SK-N-SH (cell line): ENCODE data around the gene TWF2. TPM values are rescaled to one million over a fixed set of nuclear protein-coding genes. Genes with fewer than 3 reads are reported as not detected.

ENCODE experiments used
- CTCF ChIA-PET: fragments of 300-600, 350-600 bp; formaldehyde crosslinking; extraction: SDS; loops from one replicate; lab custom pipeline; 2021; lab: Yijun Ruan, JAX
- POLR2A ChIA-PET: fragments of 350-600 bp; sonication (Branson Sonifier 250); formaldehyde crosslinking; extraction: SDS; loops from one replicate; lab custom pipeline; 2020; ENCODE audit warnings: antibody characterized with exemption, inconsistent platforms; lab: Yijun Ruan, JAX
- DNase-seq: peaks from one replicate; pipeline ENCODE4 v3.0.0; 2012
- H2AFZ ChIP-seq: fragments of 200-600 bp; sonication (generic); 2 replicates; pipeline ENCODE4 v1.8.1; 2016; ENCODE audit warnings: antibody characterized with exemption, mild to moderate bottlenecking, low read depth
- H3F3A ChIP-seq: fragments of 200-600 bp; sonication (generic); replicated peaks from 2 replicates; pipeline ENCODE3; 2016; ENCODE audit warnings: antibody characterized with exemption, mild to moderate bottlenecking; ENCODE audit not compliant: insufficient read depth
- H3K27ac ChIP-seq, 2 experiments: fragments of 200-500 bp in 1 of 2; fragments of 200-600 bp in 1 of 2; sonication (Bioruptor generic) in 1 of 2; sonication (generic), shearing (Covaris generic) in 1 of 2; 2 replicates each; pipeline versions ENCODE4 v1.5.1 to v1.6.1; 2014 to 2016; ENCODE audit warnings: low read depth in 2 of 2, inconsistent platforms in 1 of 2, low read length in 1 of 2, mild to moderate bottlenecking in 1 of 2, mixed read lengths in 1 of 2
- H3K27me3 ChIP-seq: fragments of 200-600 bp; sonication (generic), shearing (Covaris generic); 2 replicates; pipeline ENCODE4 v1.6.1; 2016; ENCODE audit warnings: mixed run types; ENCODE audit not compliant: insufficient read depth
- H3K36me3 ChIP-seq, 2 experiments: fragments of 200-500 bp in 1 of 2; fragments of 200-600 bp in 1 of 2; sonication (Bioruptor generic) in 1 of 2; sonication (generic) in 1 of 2; replicated peaks in 1 of 2; 2 replicates each; pipeline versions ENCODE3 to v1.5.1; 2014 to 2016; ENCODE audit warnings: low read length in 1 of 2, mild to moderate bottlenecking in 1 of 2; ENCODE audit not compliant: insufficient read depth in 2 of 2, control insufficient read depth in 1 of 2
- H3K4me1 ChIP-seq, 2 experiments: fragments of 200-500 bp in 1 of 2; fragments of 200-600 bp in 1 of 2; sonication (Bioruptor generic) in 1 of 2; sonication (generic), shearing (Covaris generic) in 1 of 2; 2 replicates each; pipeline versions ENCODE4 v1.5.1 to v1.6.1; 2014 to 2016; ENCODE audit warnings: low read depth in 1 of 2, low read length in 1 of 2, mixed run types in 1 of 2; ENCODE audit not compliant: insufficient read depth in 2 of 2, control insufficient read depth in 1 of 2
- H3K4me2 ChIP-seq: fragments of 200-600 bp; sonication (generic), shearing (Covaris generic); 2 replicates; pipeline ENCODE4 v1.6.1; 2017; ENCODE audit warnings: mixed run types
- H3K4me3 ChIP-seq, 2 experiments: fragments of 200-500 bp in 1 of 2; fragments of 200-600 bp in 1 of 2; sonication (Bioruptor generic) in 1 of 2; sonication (generic), shearing (Covaris generic) in 1 of 2; 2 replicates each; pipeline versions ENCODE4 v1.5.1 to v1.8.1; 2014 to 2016; ENCODE audit warnings: low read depth in 2 of 2, inconsistent platforms in 1 of 2, low read length in 1 of 2, mild to moderate bottlenecking in 1 of 2, mixed read lengths in 1 of 2, moderate library complexity in 1 of 2
- H3K79me2 ChIP-seq: fragments of 200-600 bp; sonication (generic); 2 replicates; pipeline ENCODE4 v1.8.1; 2017; ENCODE audit warnings: mild to moderate bottlenecking; ENCODE audit not compliant: insufficient read depth
- H3K9ac ChIP-seq: fragments of 200-600 bp; sonication (generic); 2 replicates; pipeline ENCODE4 v1.6.1; 2017; ENCODE audit warnings: mixed run types
- H3K9me2 ChIP-seq: fragments of 200-600 bp; sonication (generic); 2 replicates; pipeline ENCODE4 v1.6.1; 2017; ENCODE audit warnings: mixed run types
- H3K9me3 ChIP-seq: fragments of 200-600 bp; sonication (generic); 2 replicates; pipeline ENCODE4 v1.6.1; 2017; ENCODE audit warnings: mixed run types, mild to moderate bottlenecking, moderate library complexity
- H4K20me1 ChIP-seq: fragments of 200-600 bp; sonication (generic); 2 replicates; pipeline ENCODE4 v1.6.1; 2017; ENCODE audit warnings: mild to moderate bottlenecking, mixed run types; ENCODE audit not compliant: insufficient read depth
- CHD2 ChIP-seq: fragments of 150-350 bp; IDR thresholded peaks from 2 replicates; pipeline ENCODE4 v1.6.1; 2018; ENCODE audit warnings: low read length; ENCODE audit not compliant: partially characterized antibody
- ELF1 ChIP-seq: IDR thresholded peaks from 2 replicates; pipeline ENCODE4 v1.4.0; 2012
- EP300 ChIP-seq, 2 experiments: IDR thresholded peaks; 2 replicates each; pipeline versions ENCODE4 v1.4.0 to v1.6.1; 2012; ENCODE audit warnings: borderline replicate concordance in 1 of 2, low read depth in 1 of 2, low read length in 1 of 2
- FOXJ3 ChIP-seq: sonication (generic); formaldehyde crosslinking; IDR thresholded peaks from 2 replicates; pipeline ENCODE4 v1.5.1; 2020; ENCODE audit warnings: mild to moderate bottlenecking, missing genetic modification reagents
- FOXM1 ChIP-seq: IDR thresholded peaks from 2 replicates; pipeline ENCODE4 v1.4.0; 2012; ENCODE audit warnings: low read depth, mild to moderate bottlenecking
- GATA2 ChIP-seq: sonication (generic); formaldehyde crosslinking; IDR thresholded peaks from 2 replicates; pipeline ENCODE4 v1.5.0; 2020; ENCODE audit warnings: mild to moderate bottlenecking, missing genetic modification reagents
- MEF2A ChIP-seq: IDR thresholded peaks from 2 replicates; pipeline ENCODE4 v1.4.0; 2012; ENCODE audit warnings: low read depth, borderline replicate concordance
- NFIC ChIP-seq: IDR thresholded peaks from 2 replicates; pipeline ENCODE4 v1.4.0; 2012; ENCODE audit warnings: borderline replicate concordance
- NRF1 ChIP-seq: IDR thresholded peaks from 2 replicates; pipeline ENCODE4 v1.6.1; 2012; ENCODE audit warnings: low read depth, mild to moderate bottlenecking, low read length
- POLR2AphosphoS5 ChIP-seq: IDR thresholded peaks from 2 replicates; pipeline ENCODE4 v1.6.1; 2012; ENCODE audit warnings: low read depth, low read length
- RAD21 ChIP-seq: IDR thresholded peaks from 2 replicates; pipeline ENCODE4 v1.6.1; 2012; ENCODE audit warnings: mild to moderate bottlenecking, low read length
- RFX5 ChIP-seq: IDR thresholded peaks from 2 replicates; pipeline ENCODE4 v1.6.1; 2012; ENCODE audit warnings: mild to moderate bottlenecking, improper control_type of control experiment, low read length
- RXRA ChIP-seq: IDR thresholded peaks from 2 replicates; pipeline ENCODE4 v1.4.0; 2012; ENCODE audit warnings: low read depth, mild to moderate bottlenecking, borderline replicate concordance
- SMC3 ChIP-seq: IDR thresholded peaks from 2 replicates; pipeline ENCODE4 v1.6.1; 2012; ENCODE audit warnings: low read depth, low read length, improper control_type of control experiment
- TAF1 ChIP-seq: IDR thresholded peaks from 2 replicates; pipeline ENCODE4 v1.6.1; 2012; ENCODE audit warnings: low read depth, mild to moderate bottlenecking, low read length, moderate library complexity, borderline replicate concordance
- TCF12 ChIP-seq: IDR thresholded peaks from 2 replicates; pipeline ENCODE4 v1.4.0; 2012
- TEAD4 ChIP-seq: IDR thresholded peaks from 2 replicates; pipeline ENCODE4 v1.4.0; 2012; ENCODE audit warnings: mild to moderate bottlenecking, borderline replicate concordance; ENCODE audit not compliant: insufficient read depth
- YY1 ChIP-seq: IDR thresholded peaks from 2 replicates; pipeline ENCODE4 v1.4.0; 2012; ENCODE audit warnings: low read depth, mild to moderate bottlenecking
- WGBS: methylation state at CpG from one replicate; pipeline ENCODE4 v1.1.6; 2017; ENCODE audit warnings: low lambda C conversion rate; 5-methylcytosine and 5-hydroxymethylcytosine counted together
- polyA plus RNA-seq, 3 experiments: library from polyadenylated mRNA; depleted of rRNA; stranded (reverse); fragments of >200 nt; gene quantifications; 2 replicates each; pipeline ENCODE4 v1.2.3, GENCODE V29; 2012
- TF ChIP-seq, protein P1 (sequence below): fragments of 150-350 bp; IDR thresholded peaks from 2 replicates; pipeline ENCODE4 v1.6.1; 2017; ENCODE audit warnings: antibody characterized with exemption, low read length, low read depth, borderline replicate concordance
- TF ChIP-seq, protein P2 (sequence below): IDR thresholded peaks from 2 replicates; pipeline ENCODE4 v1.6.1; 2012; ENCODE audit warnings: mild to moderate bottlenecking, low read depth, low read length, moderate library complexity
- TF ChIP-seq, protein P3 (sequence below): fragments of 200-600 bp; sonication (generic); IDR thresholded peaks from 2 replicates; pipeline ENCODE4 v1.6.1; 2017; ENCODE audit warnings: antibody characterized with exemption, mild to moderate bottlenecking, moderate library complexity

TWF2 gene
- polyA plus RNA-seq, 1 of the 3 experiments (the other 2 are of a cell fraction): 188 TPM

DNA sequence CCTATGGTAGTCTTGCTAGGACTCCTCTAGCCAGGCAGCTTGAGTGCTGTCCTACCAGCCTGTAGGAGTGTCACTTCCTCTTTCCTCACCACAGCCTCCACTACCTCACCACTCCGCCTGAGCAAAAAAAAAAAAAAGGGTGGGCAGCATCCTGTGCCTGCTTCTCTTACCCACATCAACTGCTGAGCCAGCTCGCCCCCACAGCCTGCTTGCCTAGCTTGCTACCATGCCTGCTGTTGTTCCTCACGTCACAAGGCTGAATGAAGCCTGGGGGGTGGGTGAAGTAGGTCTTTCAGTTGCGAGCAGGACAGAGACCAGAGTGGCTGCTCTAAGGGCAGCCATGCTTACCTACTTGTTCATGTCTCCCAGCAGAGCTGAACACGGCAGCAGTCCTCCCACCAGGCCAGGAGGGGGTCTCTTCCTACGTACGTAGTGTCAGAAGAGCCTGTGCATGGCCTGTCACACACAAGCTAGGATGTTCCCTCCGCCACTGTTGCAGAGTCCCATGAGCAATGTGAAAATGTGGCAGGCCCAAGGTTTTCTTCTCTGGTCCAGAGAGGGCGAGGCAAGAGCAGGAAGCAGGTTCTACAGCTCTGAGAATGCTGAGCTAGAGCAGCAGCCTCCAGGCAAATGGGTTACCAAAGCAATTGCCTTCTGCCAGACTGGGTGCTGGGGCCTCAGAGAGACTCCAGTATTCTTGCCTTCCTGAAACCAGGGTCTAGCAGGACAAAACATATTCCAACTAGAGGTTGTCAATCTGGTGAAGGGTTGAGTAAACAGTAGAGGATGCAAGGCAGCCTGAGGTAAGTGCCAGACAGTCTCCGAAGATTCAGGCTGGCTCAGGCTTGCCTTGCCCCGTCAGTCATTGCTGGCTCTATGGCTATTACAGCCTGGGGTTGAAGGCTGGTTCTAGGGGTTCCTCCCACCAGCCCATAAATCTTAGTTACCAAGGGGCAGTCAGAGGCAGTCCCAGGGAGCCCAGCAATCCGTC is 14.7 kb upstream of the TWF2 start:
- no peak overlapping the region for H3K9ac ChIP-seq
- WGBS: 94% methylated on average over 10 of the region's 12 CpGs
- H3K9me3 ChIP-seq: no peaks in the 10 kb centered on the region
- peaks cover 45 to 64% of the 10 kb centered on the region in 2 experiments for H3K36me3 ChIP-seq
- no peak overlapping the region for H3K27ac ChIP-seq
- no peak overlapping the region for H3K4me2 ChIP-seq
- no peak for DNase-seq
- no peaks in the 10 kb centered on the region for H3K9me2 ChIP-seq
- no peaks in the 10 kb centered on the region for H3K27me3 ChIP-seq
- POLR2A ChIA-PET: interaction anchor here (1.0 kb wide), 1 partner anchor 24 kb away, joined by 3 read pairs; the partner anchor contains the start of gene WDR82
- peaks cover 0 to 8% of the 10 kb centered on the region in 2 experiments; a peak in 1 of 4 replicates for H3K4me1 ChIP-seq
- H2AFZ ChIP-seq: no peak overlapping the region
- TF ChIP-seq ELF1 (no peak), YY1 (no peak), POLR2AphosphoS5 (no peak), FOXM1 (no peak), GATA2 (no peak)
- peaks cover 23% of the 10 kb centered on the region for H3K79me2 ChIP-seq
- H4K20me1 ChIP-seq: no peaks in the 10 kb centered on the region
- H3K4me3 ChIP-seq: no peak overlapping the region
- CTCF ChIA-PET: interaction anchor here (0.8 to 2.7 kb wide), 2 partner anchors 22 to 33 kb away, joined by 4 to 9 read pairs; no protein-coding TSS in a partner anchor
- H3F3A ChIP-seq: peaks cover 19% of the 10 kb centered on the region

DNA sequence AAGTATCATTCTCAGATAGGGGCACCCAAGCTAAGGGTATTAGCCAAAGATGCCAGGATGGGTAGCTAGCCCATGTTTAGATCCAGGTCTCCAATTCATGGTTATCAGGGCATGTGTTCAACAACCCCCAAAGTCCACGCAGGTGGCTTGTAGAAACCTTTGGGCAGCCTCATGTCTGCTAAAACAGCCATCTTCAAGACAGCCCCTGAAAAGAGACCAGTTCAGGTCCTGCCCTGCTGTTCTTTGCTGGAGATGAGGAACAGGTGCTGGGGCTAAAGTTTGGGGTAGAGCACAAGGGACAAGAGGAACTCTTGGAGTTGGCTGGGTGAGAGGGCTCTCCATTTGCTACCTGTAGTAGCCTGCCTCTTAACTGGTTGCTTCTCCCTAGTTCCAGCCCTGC is 11.2 kb upstream of the TWF2 start:
- Histone ChIP-seq H3K4me1 (peaks cover 2 to 26% of the 10 kb centered on the region in 2 experiments; a peak in 2 of 4 replicates), H3K36me3 (peaks cover 19 to 32% of the 10 kb centered on the region in 2 experiments), H3K9me2 (no peaks in the 10 kb centered on the region), H3K79me2 (peaks cover 3% of the 10 kb centered on the region), H4K20me1 (no peaks in the 10 kb centered on the region), H3K9me3 (no peaks in the 10 kb centered on the region), H3K27me3 (no peaks in the 10 kb centered on the region), H2AFZ (no peak overlapping the region), H3K4me2 (no peak overlapping the region), H3K27ac (no peak overlapping the region), H3K9ac (no peak overlapping the region), H3F3A (peaks cover 31% of the 10 kb centered on the region), H3K4me3 (no peak overlapping the region)
- TF ChIP-seq RAD21: no peak
- no peak for TF ChIP-seq TEAD4
- TF ChIP-seq MEF2A: no peak
- TF ChIP-seq ELF1: no peak
- no peak for TF ChIP-seq YY1
- no peak for TF ChIP-seq NFIC
- TF ChIP-seq RFX5: no peak
- no peak for TF ChIP-seq EP300 (IDR thresholded peaks at IDR 0.05; ENCODE audit: borderline replicate concordance in 1 of 2, low read depth in 1 of 2, low read length in 1 of 2)
- no peak for TF ChIP-seq NRF1
- TF ChIP-seq SMC3: no peak
- TF ChIP-seq FOXM1: no peak
- TF ChIP-seq, protein P1, sequence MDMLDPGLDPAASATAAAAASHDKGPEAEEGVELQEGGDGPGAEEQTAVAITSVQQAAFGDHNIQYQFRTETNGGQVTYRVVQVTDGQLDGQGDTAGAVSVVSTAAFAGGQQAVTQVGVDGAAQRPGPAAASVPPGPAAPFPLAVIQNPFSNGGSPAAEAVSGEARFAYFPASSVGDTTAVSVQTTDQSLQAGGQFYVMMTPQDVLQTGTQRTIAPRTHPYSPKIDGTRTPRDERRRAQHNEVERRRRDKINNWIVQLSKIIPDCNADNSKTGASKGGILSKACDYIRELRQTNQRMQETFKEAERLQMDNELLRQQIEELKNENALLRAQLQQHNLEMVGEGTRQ: no peak
- no peak for TF ChIP-seq RXRA
- TF ChIP-seq TCF12: no peak
- TF ChIP-seq TAF1: no peak
- TF ChIP-seq, protein P2, sequence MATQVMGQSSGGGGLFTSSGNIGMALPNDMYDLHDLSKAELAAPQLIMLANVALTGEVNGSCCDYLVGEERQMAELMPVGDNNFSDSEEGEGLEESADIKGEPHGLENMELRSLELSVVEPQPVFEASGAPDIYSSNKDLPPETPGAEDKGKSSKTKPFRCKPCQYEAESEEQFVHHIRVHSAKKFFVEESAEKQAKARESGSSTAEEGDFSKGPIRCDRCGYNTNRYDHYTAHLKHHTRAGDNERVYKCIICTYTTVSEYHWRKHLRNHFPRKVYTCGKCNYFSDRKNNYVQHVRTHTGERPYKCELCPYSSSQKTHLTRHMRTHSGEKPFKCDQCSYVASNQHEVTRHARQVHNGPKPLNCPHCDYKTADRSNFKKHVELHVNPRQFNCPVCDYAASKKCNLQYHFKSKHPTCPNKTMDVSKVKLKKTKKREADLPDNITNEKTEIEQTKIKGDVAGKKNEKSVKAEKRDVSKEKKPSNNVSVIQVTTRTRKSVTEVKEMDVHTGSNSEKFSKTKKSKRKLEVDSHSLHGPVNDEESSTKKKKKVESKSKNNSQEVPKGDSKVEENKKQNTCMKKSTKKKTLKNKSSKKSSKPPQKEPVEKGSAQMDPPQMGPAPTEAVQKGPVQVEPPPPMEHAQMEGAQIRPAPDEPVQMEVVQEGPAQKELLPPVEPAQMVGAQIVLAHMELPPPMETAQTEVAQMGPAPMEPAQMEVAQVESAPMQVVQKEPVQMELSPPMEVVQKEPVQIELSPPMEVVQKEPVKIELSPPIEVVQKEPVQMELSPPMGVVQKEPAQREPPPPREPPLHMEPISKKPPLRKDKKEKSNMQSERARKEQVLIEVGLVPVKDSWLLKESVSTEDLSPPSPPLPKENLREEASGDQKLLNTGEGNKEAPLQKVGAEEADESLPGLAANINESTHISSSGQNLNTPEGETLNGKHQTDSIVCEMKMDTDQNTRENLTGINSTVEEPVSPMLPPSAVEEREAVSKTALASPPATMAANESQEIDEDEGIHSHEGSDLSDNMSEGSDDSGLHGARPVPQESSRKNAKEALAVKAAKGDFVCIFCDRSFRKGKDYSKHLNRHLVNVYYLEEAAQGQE: no peak
- no peak for TF ChIP-seq CHD2
- TF ChIP-seq, protein P3, sequence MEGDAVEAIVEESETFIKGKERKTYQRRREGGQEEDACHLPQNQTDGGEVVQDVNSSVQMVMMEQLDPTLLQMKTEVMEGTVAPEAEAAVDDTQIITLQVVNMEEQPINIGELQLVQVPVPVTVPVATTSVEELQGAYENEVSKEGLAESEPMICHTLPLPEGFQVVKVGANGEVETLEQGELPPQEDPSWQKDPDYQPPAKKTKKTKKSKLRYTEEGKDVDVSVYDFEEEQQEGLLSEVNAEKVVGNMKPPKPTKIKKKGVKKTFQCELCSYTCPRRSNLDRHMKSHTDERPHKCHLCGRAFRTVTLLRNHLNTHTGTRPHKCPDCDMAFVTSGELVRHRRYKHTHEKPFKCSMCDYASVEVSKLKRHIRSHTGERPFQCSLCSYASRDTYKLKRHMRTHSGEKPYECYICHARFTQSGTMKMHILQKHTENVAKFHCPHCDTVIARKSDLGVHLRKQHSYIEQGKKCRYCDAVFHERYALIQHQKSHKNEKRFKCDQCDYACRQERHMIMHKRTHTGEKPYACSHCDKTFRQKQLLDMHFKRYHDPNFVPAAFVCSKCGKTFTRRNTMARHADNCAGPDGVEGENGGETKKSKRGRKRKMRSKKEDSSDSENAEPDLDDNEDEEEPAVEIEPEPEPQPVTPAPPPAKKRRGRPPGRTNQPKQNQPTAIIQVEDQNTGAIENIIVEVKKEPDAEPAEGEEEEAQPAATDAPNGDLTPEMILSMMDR: no peak
- no peak for TF ChIP-seq FOXJ3 (CRISPR knock-in tag)
- CTCF ChIA-PET: interaction anchor here (1.0 to 1.9 kb wide), 4 partner anchors 10 to 248 kb away, joined by 3 to 6 read pairs (median 4); no protein-coding TSS in a partner anchor
- no peak for DNase-seq
- WGBS: 71% methylated on average over 1 of the region's 1 CpG
- POLR2A ChIA-PET: interaction anchor here (2.6 kb wide), 1 partner anchor 28 kb away, joined by 23 read pairs; the partner anchor contains the start of gene WDR82
